ENCODE results near the gene RNF151. TPM values are rescaled to one million over a fixed set of nuclear protein-coding genes. Genes with fewer than 3 reads are reported as not detected.

The RNF151 gene
- total RNA-seq, 1 donor from 2014 or later, result not detected

DNA sequence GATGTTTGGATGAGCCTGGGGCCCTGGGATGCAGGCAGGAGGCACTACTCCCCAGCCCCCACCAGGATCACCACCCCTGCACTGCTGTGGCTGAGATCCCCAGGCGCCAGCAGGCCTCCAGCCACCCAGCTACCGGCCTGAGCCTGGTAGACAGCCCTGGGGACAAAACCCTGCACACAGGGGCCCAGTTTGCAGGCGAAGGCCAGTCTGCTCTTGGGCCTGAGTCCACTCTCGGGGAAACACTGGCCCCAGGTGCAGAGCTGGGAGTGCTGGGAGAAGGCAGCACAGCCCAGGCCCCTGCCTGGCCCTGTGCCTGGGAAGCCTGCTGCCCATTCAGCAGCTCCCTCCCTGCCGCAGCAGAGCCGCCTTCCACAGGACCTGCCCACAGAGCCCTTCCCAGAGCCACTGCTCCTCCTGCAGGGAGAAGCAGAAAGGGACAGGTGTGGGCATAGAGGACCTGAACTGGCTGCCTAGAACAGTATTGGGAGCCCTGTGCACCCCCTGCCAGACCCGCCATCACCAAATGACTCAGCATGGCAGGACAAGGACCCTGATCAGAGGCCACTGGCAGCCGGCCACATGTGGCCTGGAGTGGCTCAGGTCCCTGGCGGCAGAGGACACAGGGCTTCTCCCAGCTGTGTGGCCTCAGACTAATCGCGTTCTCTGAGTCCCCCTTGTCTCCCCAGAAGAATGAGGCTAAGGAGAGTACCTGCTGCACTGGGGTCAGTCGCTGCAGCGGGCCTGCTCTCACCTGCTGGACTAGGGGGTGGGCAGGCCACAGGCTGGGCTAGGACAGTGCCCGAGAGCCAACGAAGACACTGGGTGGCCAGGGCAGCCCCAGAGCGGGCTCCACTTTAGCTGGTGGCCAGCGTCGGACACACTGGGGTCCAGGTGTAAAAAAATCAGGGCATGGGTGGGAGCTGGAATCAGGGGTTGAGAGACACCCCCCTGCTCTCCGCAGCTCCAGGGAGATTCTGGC lies 34.3 kb upstream of the RNF151 start:
- no peak for TF ChIP-seq POLR2A (IDR thresholded peaks at IDR 0.05)
- TF ChIP-seq POLR2AphosphoS5 (IDR thresholded peaks at IDR 0.05; ENCODE audit: insufficient read depth in 1 of 2, low read depth in 1 of 2), result no peak
- TF ChIP-seq, protein P1, sequence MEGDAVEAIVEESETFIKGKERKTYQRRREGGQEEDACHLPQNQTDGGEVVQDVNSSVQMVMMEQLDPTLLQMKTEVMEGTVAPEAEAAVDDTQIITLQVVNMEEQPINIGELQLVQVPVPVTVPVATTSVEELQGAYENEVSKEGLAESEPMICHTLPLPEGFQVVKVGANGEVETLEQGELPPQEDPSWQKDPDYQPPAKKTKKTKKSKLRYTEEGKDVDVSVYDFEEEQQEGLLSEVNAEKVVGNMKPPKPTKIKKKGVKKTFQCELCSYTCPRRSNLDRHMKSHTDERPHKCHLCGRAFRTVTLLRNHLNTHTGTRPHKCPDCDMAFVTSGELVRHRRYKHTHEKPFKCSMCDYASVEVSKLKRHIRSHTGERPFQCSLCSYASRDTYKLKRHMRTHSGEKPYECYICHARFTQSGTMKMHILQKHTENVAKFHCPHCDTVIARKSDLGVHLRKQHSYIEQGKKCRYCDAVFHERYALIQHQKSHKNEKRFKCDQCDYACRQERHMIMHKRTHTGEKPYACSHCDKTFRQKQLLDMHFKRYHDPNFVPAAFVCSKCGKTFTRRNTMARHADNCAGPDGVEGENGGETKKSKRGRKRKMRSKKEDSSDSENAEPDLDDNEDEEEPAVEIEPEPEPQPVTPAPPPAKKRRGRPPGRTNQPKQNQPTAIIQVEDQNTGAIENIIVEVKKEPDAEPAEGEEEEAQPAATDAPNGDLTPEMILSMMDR (IDR thresholded peaks at IDR 0.05), result no peak
- H3K4me1 ChIP-seq, result peaks cover 20% of the 10 kb centered on the region
- no peak overlapping the region for H3K27ac ChIP-seq
- H3K4me3 ChIP-seq, result no peak overlapping the region
- H3K36me3 ChIP-seq, result no peaks in the 10 kb centered on the region
- H3K27me3 ChIP-seq, result no peaks in the 10 kb centered on the region
- intact Hi-C loops (cut with DNase I), result no loop called here
- no peaks in the 10 kb centered on the region for H3K9me3 ChIP-seq
- DNase-seq (ENCODE audit: extremely low spot score in 2 of 2), result no peak

DNA sequence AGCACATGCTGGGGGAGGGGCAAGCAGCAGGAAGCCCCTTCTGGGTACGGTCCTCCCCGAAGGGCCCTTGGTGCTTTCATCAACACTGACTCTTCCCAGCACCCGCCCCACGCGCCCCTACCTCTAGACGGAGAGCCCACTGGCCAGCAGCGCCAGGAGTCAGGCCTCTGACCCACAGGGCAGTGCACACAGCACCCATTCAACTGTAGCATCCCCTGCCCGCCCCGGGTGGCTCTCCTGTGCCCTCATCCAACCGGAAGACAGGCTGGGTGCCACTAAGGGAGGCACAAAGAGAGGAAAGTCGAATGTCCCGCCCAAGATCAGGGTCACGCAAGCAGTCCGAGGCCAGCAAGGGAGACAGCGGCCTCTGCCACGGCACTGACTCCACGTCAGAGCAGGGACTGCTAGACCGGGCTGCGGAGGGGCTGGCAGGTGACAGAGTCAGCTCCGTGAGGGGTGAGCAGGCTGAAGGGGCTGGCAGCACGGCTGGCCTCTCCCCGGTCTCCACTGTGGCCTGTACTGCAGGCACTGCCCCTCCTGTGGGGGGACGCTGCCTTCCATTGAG lies 33.5 kb upstream of the RNF151 start:
- Histone ChIP-seq H3K9me3 (no peaks in the 10 kb centered on the region), H3K27me3 (no peaks in the 10 kb centered on the region), H3K4me3 (no peak overlapping the region), H3K27ac (no peak overlapping the region), H3K4me1 (peaks cover 20% of the 10 kb centered on the region), H3K36me3 (peaks cover 0 to 5% of the 10 kb centered on the region in 2 donors)
- intact Hi-C loops (cut with DNase I), result no loop called here
- DNase-seq (ENCODE audit: extremely low spot score in 2 of 2), result no peak
- TF ChIP-seq POLR2AphosphoS5 (IDR thresholded peaks at IDR 0.05; ENCODE audit: insufficient read depth in 1 of 2, low read depth in 1 of 2) (no peak), POLR2A (IDR thresholded peaks at IDR 0.05) (no peak)
- TF ChIP-seq, protein P1 (IDR thresholded peaks at IDR 0.05), result no peak

GRCh38 chr16:1936945-1937479 lies 29.6 kb upstream of the RNF151 start:
- H3K27ac ChIP-seq, result no peak overlapping the region
- DNase-seq (ENCODE audit: extremely low spot score in 2 of 2), result no peak
- peaks cover 0 to 31% of the 10 kb centered on the region in 2 donors for H3K36me3 ChIP-seq
- no peaks in the 10 kb centered on the region for H3K27me3 ChIP-seq
- H3K4me1 ChIP-seq, result peaks cover 15% of the 10 kb centered on the region
- intact Hi-C loops (cut with DNase I), result no loop called here
- TF ChIP-seq, protein P1 (IDR thresholded peaks at IDR 0.05), result no peak
- no peak for TF ChIP-seq POLR2AphosphoS5 (IDR thresholded peaks at IDR 0.05; ENCODE audit: insufficient read depth in 1 of 2, low read depth in 1 of 2)
- no peak for TF ChIP-seq POLR2A (IDR thresholded peaks at IDR 0.05)
- no peak overlapping the region for H3K4me3 ChIP-seq
- no peaks in the 10 kb centered on the region for H3K9me3 ChIP-seq

DNA sequence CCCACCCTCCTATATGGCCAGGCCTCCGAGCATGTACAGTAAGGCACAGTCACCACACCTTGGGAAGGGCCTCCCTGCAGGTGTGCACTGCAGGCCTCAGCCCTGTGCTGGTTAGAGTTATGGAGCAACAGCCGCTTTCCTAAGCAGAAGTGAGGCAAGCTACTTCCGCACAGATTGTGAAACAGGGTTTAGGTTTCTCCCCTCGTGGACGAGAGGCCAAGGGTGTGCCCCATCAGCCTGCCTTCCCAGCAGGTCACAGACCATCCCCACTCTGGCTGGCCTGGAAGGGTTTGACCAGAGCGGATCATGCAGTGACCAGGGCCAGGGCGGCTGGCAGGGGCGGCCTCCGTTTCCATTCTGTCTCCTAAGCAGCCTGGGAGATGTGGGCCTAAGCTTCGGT lies 28.3 kb upstream of the RNF151 start:
- TF ChIP-seq POLR2AphosphoS5 (IDR thresholded peaks at IDR 0.05; ENCODE audit: insufficient read depth in 1 of 2, low read depth in 1 of 2), result no peak
- TF ChIP-seq, protein P1 (IDR thresholded peaks at IDR 0.05), result no peak
- DNase-seq (ENCODE audit: extremely low spot score in 2 of 2), result no peak
- Histone ChIP-seq H3K27me3 (no peaks in the 10 kb centered on the region), H3K4me3 (no peak overlapping the region), H3K9me3 (no peaks in the 10 kb centered on the region), H3K36me3 (peaks cover 0 to 31% of the 10 kb centered on the region in 2 donors), H3K4me1 (peaks cover 23% of the 10 kb centered on the region), H3K27ac (no peak overlapping the region)
- intact Hi-C loops (cut with DNase I), result no loop called here

Measured in vagina (tissue), 2 donors.